NCI-H69 (cell line): ENCODE results near the gene GH2.
"Not testable (repeated sequence)": the region's sequence is repeated elsewhere in the genome, so short reads cannot be mapped to it uniquely, and the experiment has no call there.

ENCODE experiments used
- DNase-seq: peaks from one replicate; lab custom pipeline; 2025; lab: John Stamatoyannopoulos, UW

Gene GH2

GRCh38 chr17:63911041-63911635, 29.4 kb upstream of the GH2 start, which contains the start of gene CSHL1:
TSS of gene CSHL1 (minus strand) at chr17:63911258. CDS start at chr17:63911196, 62 bp downstream.
- DNase-seq, result no peak

- DNase-seq, result no peak
These were observed 28.4 kb upstream of the GH2 start for GRCh38 chr17:63910096-63910495.

GRCh38 chr17:63909586-63909985, 27.8 kb upstream of the GH2 start:
- DNase-seq, result not testable (repeated sequence)

GRCh38 chr17:63907161-63907778, 25.5 kb upstream of the GH2 start:
- peak; percentile 29 for DNase-seq

DNA sequence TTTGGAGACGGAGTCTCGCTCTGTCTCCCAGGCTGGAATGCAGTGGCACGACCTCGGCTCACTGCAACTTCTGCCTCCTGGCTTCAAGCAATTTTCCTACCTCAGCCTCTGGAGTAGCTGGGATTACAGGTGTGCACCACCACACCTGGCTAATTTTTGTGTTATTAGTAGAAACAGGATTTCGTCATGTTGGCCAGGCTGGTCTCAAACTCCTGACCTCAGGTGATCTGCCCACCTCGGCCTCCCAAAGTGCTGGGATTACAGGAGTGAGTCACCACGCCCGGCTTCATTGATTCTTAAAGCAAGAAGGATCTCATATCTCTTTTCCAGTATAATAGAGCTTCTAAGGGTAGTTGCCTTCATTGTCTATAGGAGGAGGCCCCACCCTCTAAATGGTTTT, 23.1 kb upstream of the GH2 start:
- DNase-seq, result not testable (repeated sequence)

GRCh38 chr17:63903787-63904201, 22.1 kb upstream of the GH2 start:
- DNase-seq, result peak; percentile 18

- peak; percentile 12 for DNase-seq
These were observed 20.2 kb upstream of the GH2 start for GRCh38 chr17:63901971-63902370.

GRCh38 chr17:63898899-63899798, 17.4 kb upstream of the GH2 start:
- DNase-seq, result not testable (repeated sequence)

- not testable (repeated sequence) for DNase-seq
These were observed 15.0 kb upstream of the GH2 start, which contains the start of gene CSH1 for GRCh38 chr17:63896524-63897354. TSS of gene CSH1 (minus strand) at chr17:63896574. CDS start at chr17:63896511, 63 bp downstream.

DNA sequence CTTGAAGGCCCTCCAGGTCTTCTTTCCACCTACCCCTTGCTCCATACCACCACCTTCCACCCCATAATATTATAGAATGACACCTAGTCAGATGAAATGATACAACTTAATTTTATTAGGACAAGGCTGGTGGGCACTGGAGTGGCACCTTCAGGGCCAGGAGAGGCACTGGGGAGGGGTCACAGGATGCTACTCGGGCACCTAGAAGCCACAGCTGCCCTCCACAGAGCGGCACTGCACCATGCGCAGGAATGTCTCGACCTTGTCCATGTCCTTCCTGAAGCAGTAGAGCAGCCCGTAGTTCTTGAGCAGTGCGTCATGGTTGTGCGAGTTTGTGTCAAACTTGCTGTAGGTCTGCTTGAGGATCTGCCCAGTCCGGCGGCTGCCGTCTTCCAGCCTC, 13.1 kb upstream of the GH2 start:
- not testable (repeated sequence) for DNase-seq

DNA sequence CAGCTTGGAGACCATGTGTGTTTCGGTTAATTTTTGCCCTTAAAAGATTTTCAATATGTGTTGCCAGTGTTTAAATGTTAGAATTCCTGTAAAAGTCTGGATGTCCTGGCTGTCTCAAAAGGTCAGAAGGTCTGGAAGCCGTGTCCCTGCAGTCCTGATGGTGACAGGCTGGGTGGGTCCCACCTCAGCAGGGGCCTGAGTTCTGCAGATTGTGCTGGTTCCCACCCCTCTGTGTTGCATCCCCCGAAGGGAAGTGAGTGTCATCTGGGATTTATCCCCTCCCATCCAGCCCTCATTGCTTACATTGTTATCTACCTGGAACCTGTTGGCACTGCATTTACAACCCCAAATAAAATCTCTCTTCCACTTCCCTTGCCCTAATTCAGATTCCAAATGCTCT, 12.3 kb upstream of the GH2 start:
- not testable (repeated sequence) for DNase-seq

DNA sequence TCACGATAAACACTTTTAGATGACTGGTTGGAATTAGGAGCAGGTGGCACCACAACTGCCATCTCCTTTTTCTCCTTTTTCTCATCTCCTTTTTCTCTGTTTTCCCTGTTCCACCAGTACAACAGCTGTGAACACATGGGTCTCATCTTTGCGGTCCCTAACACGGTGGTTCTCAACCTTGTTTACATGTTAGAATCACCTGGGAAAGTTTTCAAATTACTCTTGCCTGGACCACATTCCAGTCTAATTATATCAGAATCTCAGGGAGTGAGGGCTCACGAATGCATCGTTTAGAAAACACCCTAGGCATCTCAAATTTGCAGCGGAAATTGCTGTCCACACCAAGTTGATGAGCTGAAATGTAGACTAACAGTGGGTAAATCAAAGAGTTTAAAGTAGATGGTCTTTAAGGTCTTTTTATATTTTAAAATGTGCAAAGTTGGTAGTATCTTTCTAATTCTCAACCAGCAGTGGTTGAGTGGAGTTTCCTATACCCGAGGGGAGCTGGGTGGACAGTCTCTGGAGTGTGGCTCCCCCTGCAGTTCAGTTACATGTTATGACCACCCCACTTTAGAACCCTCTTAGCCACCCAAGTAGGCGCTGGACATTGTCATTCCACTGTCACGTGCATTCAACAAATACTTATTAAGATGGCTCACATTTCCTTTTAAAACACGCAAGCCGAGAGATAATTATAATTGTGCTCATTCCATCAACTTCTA, 10.7 kb upstream of the GH2 start:
- peak; percentile 14 for DNase-seq

GRCh38 chr17:63889026-63889848, 7.5 kb upstream of the GH2 start:
- DNase-seq, result peak; percentile 44

DNA sequence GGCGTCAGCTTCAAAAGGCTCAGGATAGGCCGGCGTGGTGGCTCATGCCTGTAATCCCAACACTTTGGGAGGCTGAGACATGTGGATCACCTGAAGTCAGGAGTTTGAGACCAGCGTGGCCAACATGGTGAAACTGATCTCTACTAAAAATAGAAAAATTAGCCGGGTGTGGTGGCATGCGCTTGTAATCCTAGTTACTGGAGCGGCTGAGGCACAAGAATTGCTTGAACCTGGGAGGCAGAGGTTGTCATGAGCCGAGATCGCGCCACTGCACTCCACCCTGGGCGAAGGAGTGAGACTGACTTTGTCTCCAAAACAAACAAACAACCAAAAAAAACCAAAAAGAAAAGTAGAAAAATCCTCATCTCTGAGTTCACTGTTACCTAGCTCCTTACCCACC, 3.4 kb upstream of the GH2 start:
- not testable (repeated sequence) for DNase-seq

DNA sequence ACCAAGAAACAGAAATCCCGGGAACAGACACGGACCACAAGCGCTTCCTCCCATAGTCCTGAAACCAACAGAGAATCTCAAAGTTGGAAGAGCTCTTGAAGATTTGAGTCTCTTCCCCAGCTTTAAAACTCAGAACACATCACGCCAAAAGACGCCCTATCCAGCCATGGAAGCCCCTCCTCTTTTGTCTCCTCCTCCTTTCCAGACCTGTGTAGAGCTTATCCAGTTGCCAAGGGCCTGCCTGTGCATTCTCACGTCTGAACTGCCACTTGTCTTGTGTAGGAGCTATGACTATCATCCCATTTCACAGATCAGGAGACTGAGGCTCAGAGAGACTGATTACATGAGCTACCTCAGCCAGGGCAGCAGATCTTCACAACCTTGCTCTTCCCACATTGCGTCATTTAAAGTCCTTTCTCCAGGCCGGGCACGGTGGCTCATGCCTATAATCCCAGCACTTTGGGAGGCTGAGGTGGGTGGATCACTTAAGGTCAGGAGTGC, 932 bp upstream of the GH2 start:
- DNase-seq, result not testable (repeated sequence)

- not testable (repeated sequence) for DNase-seq
These were observed 407 bp downstream of the GH2 start for GRCh38 chr17:63881337-63881736.

DNA sequence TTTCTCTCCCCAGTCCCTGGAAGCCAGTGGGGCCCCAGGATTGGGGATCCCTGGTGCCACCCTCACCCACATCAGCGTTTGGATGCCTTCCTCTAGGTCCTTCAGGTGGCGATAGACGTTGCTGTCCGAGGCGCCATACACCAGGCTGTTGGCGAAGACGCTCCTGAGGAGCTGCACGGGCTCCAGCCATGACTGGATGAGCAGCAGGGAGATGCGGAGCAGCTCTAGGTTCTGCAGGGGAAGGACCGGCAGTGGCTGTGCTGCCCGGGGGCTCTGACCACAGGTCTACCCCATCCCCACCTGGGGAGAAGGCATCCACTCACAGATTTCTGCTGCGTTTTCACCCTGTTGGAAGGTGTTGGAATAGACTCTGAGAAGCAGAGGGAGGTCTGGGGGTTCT, 1.0 kb downstream of the GH2 start:
- no peak for DNase-seq

GRCh38 chr17:63878413-63878812, 3.3 kb downstream of the GH2 start:
- not testable (repeated sequence) for DNase-seq

GRCh38 chr17:63874693-63875092, 7.1 kb downstream of the GH2 start:
- not testable (repeated sequence) for DNase-seq

GRCh38 chr17:63874061-63874626, 7.6 kb downstream of the GH2 start:
- DNase-seq, result not testable (repeated sequence)
